GM18502 (cell line): ENCODE data around the gene SLC35G1.

Source experiments
- ATAC-seq: cut with Tn5 transposase; IDR thresholded peaks from one replicate; pipeline ENCODE4 v1.9.1; 2021; ENCODE audit warnings: mild to moderate bottlenecking; ENCODE audit not compliant: unreplicated experiment, poor library complexity

SLC35G1 gene

DNA sequence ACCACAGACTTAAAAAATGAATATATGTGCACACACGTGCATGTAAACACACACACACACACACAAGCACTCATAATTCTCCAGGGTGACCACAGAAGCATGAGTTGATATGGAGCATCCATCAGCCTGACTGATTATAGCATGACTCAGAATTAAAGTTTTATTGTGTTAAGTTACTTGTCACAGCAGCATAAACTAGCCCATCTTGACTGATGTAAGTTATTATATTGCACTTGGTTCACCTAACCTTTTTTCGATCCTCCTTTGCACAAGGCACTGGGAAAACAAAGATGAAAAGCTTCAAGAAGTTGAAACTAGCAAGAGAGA is 18.8 kb upstream of the SLC35G1 start:
- ATAC-seq, result no peak

DNA sequence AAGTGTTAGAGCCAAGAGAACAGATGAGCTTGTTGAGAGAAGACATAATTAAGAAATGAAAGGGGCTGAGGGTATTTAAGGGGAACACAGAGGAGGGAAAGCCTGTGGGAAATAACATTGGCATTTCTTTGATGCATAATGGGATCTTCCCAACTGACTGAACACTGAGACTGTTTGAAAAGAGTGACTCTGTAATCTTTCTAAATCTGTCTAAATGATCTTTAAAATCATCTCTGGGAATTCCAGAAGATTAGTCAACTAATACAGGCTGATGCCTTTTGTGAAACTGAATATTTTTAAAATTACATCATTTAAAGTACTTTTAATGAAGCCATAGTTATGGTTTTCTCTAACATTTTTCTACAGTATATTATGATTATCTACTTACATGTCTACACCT is 17.4 kb upstream of the SLC35G1 start:
- ATAC-seq, result no peak

DNA sequence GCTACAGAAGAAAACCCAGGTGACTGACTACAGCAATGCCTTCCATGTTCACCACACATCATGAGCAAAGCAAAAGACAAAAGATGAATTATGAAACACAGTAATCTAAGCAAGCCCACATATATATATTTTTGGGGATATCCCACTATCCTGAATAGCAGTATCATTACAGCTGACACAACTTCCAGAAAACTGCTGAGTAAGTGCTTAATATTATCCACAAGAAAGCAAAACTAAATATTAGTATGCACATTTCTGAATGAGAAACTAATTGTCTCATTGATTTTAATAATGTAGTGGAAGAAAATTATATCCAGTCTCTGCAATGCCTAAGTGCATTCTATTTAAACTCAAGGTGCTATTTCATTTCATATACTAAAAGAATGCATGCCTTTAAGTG is 14.5 kb upstream of the SLC35G1 start:
- no peak for ATAC-seq

DNA sequence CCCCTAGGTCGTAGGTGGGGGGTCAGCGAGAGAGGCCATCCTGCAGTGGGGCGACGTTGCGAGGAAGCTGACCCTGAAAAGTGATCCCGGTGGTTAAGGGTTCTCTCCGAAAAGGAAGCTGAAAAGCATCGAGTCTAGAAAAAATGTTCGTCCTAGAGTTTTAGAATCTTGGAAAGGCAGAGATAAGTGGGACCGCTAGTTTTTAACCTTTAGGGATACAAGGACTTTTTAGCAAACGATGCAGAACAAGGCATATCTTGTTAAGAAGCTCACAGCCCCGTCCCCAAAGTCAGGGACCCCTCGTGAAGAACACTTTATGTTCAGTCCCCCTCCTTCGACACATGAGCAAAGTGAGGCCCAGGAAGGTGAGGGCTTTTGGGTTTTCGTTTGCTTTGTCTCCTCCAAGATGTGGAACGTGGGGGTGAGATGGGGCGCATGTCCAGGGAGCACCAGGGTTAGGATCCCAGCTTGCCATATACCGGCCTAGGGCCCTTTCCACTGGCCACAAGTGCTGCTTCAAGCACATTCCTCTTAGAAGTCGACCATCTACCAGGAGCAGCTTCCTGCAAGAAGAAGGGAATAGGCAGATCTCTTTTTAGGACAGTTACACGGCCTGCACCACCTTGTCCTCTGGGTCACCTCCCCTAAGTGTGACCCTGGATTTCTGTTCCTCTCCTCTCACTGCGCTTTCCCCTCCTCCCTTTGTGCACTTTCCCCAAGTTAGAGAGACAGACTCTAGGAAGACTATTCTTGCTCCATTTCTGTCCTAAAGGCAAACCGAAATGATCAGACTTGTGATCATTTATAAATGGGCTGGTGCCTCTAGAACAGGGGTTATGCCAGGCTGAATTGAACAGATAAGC is 969 bp downstream of the SLC35G1 start:
- no peak for ATAC-seq

DNA sequence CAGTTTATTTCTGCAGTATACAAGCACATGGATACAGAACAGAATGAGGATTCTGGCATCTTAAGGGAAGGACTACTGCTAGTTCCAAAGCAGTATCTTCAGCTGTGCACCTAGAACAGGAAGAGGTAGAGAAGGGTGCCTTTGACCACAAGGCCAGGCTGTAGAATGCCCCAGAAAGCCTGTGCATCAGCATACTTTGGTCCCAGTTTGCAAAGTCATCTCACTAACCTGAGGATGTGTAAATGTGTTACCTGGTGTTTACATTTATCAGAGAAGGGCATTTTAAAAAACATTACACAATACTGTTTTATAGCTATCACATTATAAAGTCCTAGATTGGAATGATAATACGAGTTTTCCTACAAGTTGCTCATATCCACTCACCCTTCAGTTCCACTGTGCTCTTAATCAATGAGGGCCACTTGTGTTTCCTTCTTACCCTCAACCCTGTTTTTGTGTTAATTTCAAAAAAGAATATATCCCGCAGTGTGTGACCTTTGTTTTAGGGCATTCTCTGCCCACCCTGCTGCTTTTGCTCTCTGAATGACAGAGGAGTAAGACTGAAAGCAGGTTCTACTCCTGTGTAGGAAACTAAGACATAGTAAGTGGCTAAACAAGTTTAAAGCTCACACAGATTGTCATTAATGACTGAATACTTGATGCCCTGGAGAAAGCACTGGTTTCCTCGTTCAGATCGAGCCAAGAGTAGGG is 3.4 kb downstream of the SLC35G1 start:
- ATAC-seq, result no peak

DNA sequence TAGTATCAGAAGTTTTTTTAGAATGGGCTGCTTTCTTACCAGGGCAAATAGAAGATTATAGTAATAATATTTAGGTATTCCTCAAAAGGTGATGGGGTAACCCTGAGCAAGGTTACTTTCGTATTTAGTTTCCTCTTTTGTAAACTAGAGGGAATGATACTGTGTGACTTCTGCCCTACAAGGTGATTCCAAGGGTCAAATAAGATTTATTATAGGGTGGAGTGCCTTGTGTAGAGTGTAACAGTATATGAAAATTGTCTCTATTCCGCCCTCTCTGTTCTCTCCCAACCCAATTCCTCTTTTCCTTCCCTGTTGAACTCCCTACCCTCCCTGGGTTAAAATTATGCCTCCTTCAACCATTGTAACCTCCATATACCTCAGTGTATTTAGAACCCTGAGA is 5.3 kb downstream of the SLC35G1 start:
- ATAC-seq, result no peak

DNA sequence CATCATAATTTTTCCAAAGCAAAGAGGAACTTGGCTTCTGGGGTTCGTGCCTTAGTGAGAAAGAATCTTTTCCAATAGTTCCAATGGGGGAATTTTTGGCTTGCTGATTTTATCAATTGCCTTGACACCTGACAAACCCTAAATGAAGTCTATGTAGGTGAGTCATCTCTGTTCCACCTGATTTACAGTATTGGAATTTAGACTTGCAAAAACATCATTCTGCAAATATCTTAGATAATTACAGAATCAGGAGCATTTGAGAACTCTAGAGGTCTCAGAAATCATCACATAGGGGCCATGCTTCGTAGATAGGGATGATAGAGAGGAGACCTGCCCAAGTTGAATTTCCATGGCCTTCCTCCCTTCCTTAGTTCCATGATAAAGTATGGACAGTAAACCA is 9.3 kb downstream of the SLC35G1 start:
- no peak for ATAC-seq

DNA sequence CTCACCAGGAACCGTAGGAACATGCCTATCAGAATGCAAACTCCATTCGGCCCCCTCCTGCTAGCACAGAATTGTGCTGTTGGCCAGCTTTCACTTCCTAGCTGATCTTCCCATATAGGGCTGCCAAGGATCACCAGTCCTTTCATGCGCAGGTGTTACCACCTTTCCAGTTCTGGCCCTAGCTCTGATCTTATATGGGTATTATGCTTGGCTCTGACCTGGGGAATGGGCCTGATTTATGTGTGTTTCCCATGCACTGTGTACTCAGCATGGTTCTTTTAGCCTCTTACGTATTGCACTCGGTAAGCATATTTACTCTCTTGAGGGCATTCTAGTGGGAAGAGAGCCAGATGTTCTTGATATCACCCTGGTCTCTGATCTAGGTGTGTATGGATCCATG is 11.1 kb downstream of the SLC35G1 start:
- ATAC-seq, result no peak

DNA sequence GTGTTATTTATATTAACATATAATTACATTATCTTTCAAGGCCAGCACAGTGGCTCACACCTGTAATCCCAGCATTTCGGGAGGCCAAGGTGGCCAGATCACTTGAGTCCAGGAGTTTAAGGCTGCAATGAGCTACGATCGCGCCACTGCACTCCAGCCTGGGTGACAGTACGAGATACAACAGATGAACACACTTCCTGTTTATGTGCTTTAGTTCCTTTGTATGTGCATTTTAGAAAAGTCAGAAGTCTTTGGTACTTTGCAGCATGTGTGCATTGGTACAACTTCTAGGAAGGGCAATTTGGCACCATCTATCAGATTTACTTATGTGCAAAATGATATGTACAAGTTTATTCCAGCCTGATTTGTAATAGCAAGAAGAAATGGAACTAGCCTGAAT is 13.3 kb downstream of the SLC35G1 start:
- no peak for ATAC-seq

DNA sequence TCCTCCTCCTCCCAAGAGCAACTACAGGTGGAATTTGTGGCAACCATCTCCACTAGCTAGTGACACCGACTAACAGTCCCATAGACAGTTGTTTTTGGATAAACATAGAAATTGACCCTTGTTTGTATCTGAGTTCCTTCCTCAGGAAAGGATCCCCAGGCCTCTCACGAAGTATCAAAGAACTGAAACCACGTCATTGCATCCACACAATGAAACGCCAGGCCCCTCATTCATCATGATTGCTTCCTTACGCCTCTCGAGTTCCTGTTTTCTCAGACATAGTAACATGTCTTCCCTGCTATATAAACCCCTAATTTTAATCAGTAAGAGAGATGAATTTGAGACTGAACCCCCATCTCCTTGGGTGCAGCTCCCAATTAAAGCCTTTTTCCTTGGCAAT is 18.1 kb downstream of the SLC35G1 start:
- ATAC-seq, result no peak

DNA sequence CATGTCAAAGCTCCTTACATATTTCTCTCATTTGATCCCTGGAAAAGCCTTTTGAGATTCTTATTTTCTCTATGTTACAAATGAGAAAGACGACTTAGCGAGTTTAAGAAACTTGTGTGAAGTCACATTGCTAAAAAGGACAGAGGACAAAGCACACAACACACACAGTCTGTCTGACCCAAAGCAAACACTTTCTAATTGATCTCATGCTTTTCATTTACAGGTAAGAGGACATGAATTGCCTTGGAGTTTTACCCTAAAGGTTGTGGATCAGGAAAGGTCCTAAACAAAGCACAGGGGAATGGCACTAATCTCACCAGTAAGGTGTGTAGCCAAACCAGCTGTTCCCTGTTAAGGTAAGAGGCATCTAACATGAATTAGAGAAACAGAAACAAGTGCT is 18.7 kb downstream of the SLC35G1 start:
- no peak for ATAC-seq

DNA sequence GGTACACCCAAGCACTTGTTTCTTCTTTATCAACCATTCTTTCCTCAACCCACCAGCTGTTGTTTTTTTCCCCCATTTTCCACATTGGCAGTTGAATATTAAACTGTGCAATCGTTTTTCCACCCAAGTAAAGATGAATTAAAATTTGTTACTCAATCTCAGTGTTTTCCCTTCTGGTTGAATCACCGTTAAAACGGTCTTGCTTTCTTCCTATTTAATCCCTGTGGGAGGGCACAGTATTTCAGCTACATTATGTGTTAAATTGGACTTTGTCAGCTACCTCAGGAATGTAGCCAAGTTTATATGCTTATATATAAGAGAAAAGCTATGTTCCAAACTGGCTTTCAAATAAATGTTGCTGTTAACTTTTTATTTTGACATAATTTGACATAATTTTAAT is 19.9 kb downstream of the SLC35G1 start:
- no peak for ATAC-seq

DNA sequence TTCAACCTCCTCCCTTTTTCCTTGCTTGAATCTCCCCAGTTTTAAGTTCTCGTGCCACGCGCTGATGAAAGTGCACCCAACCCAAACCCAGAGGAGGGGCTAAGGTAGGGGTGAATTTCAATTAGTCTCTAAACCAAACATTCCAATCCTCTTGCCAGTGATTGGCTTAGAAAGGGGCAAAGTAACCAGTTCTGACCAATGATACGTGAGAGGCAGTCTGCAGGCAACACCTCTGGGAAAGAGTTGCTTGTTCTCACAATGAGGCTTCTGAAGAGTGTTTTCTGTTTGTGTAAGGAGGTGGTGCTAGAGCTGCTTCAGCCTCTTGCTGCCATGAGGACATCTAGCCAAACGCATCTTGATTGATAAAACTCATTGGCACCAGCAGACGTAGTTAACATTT is 21.8 kb downstream of the SLC35G1 start:
- no peak for ATAC-seq

DNA sequence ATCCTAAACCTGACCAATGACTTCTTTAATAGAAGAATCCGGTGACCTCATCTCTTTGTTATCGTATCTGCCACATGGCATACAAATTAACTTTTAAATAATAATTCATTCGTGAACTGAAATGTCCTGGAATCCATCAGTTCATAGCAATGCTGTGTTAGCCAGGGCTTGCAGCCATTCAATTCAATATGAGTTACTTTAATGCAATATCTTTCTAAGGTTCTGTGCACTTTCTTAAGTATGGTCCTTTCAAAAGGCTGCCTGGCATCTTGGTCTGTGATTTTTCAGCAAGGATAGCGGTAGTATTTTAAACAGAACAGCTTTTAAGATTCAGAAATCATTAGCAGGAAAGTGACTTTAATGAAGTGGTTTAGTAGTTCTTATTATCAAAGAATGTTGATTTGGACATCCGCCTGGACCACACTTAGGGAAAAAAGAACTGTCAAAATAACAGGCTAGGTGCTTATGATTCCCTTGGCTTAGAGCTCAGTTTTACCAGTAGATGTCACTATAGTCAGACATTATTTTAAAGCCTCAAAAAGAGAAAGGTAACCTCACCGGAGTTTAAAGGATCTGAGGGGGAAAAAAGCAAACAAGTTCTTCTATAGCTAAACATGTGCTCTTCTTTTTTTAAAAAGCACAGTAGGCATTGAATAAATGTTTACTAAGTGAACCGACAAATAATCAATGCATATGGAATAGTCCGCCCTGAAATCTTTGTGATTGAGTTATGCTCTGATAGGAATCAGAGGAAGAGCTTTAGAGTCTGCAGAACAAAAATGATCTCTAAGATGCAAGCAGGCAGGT is 22.7 kb downstream of the SLC35G1 start:
- no peak for ATAC-seq

DNA sequence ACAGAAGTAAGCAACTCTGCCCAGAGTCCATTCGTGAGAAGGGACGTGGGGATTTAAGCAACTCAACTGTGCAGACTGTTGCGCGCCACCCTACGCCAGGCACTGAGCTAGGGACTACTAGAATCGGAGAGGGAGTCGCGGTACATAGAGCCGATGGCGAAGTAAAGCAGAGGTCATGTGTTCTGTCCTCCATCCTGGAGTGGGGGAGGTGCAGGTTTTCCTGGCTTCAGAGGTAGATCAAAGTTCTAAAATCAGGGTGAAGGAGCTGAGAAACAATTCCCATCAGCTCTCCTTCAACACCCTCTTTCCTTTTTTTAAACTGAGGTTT is 23.2 kb downstream of the SLC35G1 start:
- no peak for ATAC-seq

DNA sequence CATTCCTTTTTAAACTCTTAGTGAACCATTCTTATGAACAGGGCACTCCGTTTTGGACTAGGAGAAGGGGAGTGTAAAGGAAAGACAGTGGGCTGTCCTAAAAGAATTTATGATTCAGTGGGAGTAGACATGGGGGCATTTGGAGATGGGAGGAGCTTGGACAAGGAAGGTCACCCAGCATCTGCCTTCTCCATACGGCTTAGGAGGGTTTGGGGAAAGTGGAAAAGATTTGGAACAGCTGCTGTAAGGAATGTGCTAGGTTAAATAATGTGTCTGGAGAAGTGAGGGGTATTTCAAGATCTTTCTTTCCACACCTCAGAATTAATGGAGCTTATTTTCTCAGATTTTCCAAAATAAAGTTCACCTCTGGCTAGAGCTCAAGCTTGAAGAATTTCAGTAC is 24.0 kb downstream of the SLC35G1 start:
- no peak for ATAC-seq

DNA sequence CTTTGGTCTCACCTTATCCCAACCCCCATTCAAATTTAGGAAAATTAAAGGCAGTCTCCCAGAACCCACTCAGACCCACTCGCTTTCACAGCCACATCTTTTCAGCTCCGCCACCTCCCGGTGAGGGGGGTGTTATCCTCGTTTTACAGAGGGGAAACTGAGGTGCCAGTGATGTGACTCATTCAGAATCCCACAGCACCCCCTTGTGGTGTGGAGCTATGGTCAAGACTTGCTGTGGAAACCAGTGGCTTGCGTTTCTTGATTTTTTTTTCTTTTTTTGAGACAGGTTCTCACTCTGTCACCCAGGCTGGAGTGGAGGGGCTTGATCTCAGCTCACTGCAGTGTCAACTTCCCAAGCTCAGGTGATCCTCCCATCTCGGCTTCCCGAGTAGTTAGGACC is 27.6 kb downstream of the SLC35G1 start:
- no peak for ATAC-seq

DNA sequence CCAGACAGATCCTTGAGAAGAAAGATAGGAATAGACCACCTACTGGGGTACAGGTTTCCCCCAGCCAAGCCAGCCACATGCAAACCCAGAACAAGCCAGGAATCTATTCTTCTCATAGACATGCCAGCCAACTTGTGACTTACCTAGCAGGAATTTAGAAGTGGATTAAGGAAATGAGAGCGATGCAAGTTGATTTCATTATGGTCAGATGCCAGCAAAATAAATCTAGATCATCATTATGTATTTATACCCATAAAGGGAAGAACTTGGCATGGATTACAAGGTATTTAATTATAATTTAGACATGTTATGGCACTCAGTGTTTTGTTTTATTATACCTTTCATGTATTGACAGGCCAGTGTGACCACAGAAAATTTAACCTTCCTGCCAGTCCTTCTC is 32.8 kb downstream of the SLC35G1 start:
- ATAC-seq, result no peak

DNA sequence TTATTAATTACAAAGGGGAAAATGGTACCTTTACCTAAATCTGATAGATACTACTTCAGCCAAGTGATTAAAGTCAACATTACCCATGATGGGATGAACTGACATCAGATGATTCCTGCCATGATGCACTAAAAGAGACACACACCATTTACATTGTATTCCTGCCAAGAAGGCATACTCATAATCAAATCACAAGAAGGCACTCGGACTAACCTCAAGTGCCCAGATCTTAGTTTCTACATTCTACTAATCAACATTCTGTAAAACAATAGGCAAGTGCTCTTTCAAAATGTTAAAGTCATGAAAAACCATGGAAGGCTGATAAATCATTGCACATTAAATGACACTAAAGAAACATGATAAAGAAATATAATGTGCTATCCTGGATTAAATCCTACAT is 44.4 kb downstream of the SLC35G1 start:
- ATAC-seq, result no peak

DNA sequence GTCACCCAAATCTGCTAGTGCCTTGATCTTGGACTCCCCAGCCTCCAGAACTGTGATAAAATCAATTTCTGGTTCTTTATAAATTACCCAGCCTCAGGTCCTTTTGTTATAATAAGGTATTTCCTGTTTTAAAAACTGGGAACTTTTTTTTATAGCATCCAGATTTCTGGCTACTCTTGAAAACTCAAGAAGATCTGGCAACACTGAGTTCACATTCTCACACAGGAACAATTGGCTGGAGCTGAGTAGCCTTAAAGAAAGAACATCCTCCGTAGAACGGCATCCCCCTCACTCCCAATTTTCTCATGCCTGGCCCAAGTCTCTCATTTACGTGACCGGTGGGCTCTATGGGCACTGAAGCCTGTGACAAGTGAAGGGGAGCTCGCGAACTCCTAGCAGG is 47.1 kb downstream of the SLC35G1 start:
- ATAC-seq, result no peak

DNA sequence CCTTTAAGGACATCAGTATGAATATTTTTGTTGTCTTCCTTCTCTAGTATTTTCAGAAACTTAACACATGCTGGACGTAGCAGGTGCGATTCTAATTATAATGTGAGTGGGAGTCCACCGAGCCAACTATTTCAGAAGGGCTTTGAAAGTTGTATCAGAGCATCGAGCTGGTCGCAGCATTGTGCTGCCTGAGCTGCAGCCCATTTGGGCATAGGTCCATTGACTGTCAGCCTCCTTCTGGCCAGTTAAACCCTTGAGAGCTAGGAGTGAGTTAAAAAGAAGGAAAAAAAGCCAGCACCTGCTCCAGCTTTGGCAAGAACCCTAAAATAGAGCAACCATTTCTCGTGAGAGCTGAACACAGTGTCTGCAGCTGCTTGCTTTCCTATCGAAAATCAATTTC is 47.8 kb downstream of the SLC35G1 start:
- ATAC-seq, result no peak
